K562 (cell line): ENCODE data around the gene CEP128. TPM values are rescaled to one million over a fixed set of nuclear protein-coding genes. Genes with fewer than 3 reads are reported as not detected.

Experiments
- ATAC-seq: fragments of 200-7000 bp; cut with Tn5 transposase; 3 replicates; pipeline ENCODE4 v1.9.1; 2020; ENCODE audit warnings: moderate library complexity
- BruUV-seq: library from RNA; stranded (reverse); fragments of 400-500 nt; replicated peaks from 2 replicates; lab custom pipeline; 2021; lab: Mats Ljungman, UMichigan
- CTCF ChIA-PET: fragments of 300-600 bp; formaldehyde crosslinking; extraction: SDS; loops from one replicate; lab custom pipeline; 2021; ENCODE audit warnings: low intra/inter-chr PET ratio; lab: Yijun Ruan, JAX
- POLR2A ChIA-PET: fragments of 300-600, 350-650 bp; sonication (Branson Sonifier 250); formaldehyde crosslinking; extraction: SDS; loops from one replicate; lab custom pipeline; 2021; ENCODE audit warnings: antibody characterized with exemption, inconsistent platforms; lab: Yijun Ruan, JAX
- DNase-seq, 4 experiments: peaks; one replicate each; pipeline versions ENCODE4 v3.0.0 to v3.0.0-alpha.2; 2011 to 2018; ENCODE audit warnings: low spot score in 3 of 4, mixed read lengths in 3 of 4; ENCODE audit errors: extremely low read depth in 1 of 4
- FAIRE-seq: peaks from 2 replicates; lab custom pipeline; 2011; peaks lifted over from hg19 to GRCh38; lab: Jason Lieb, UNC
- H2AFZ ChIP-seq: 2 replicates; pipeline ENCODE4 v1.6.0; 2011; ENCODE audit warnings: low read depth, low read length, control low read depth, inconsistent platforms
- H3K27ac ChIP-seq: fragments of 200-600 bp; 3 replicates; pipeline ENCODE4 v1.8.0; 2011; ENCODE audit warnings: low read depth, mild to moderate bottlenecking, control low read depth, inconsistent platforms, low read length, moderate library complexity, mixed read lengths; ENCODE audit errors: extremely low read depth
- H3K27me3 ChIP-seq, 2 experiments: fragments of 300-600 bp in 1 of 2; 2 replicates in 1 of 2; 3 replicates in 1 of 2; pipeline versions ENCODE4 v1.6.0 to v1.8.0; 2011; ENCODE audit warnings: inconsistent platforms in 2 of 2, low read length in 2 of 2, mild to moderate bottlenecking in 1 of 2, mixed read lengths in 1 of 2, moderate library complexity in 1 of 2; ENCODE audit not compliant: control insufficient read depth in 2 of 2, insufficient read depth in 2 of 2
- H3K36me3 ChIP-seq: fragments of 300-600 bp; 3 replicates; pipeline ENCODE4 v1.8.0; 2011; ENCODE audit warnings: mild to moderate bottlenecking, low read length, inconsistent platforms; ENCODE audit not compliant: control insufficient read depth, insufficient read depth
- H3K4me1 ChIP-seq, 2 experiments: fragments of 200-600 bp in 1 of 2; replicated peaks in 1 of 2; 2 replicates in 1 of 2; 3 replicates in 1 of 2; pipeline versions ENCODE4 v1.5.1 to v1.8.0; 2011; ENCODE audit warnings: inconsistent platforms in 2 of 2, low read length in 2 of 2, mild to moderate bottlenecking in 1 of 2, mixed read lengths in 1 of 2, moderate library complexity in 1 of 2; ENCODE audit not compliant: control insufficient read depth in 2 of 2, insufficient read depth in 2 of 2
- H3K4me2 ChIP-seq: 2 replicates; pipeline ENCODE4 v1.6.1; 2011; ENCODE audit warnings: low read length, control low read depth, inconsistent platforms, mixed read lengths; ENCODE audit not compliant: insufficient read depth
- H3K4me3 ChIP-seq: fragments of 200-600 bp; sonication (generic), shearing (Covaris generic); 2 replicates; pipeline ENCODE4 v1.5.1; 2016; ENCODE audit warnings: control low read depth, inconsistent platforms
- H3K79me2 ChIP-seq: fragments of 200-600 bp; 3 replicates; pipeline ENCODE4 v1.8.0; 2011; ENCODE audit warnings: low read length, inconsistent platforms; ENCODE audit not compliant: control insufficient read depth, insufficient read depth
- H3K9ac ChIP-seq, 2 experiments: 2 replicates each; pipeline versions ENCODE4 v1.6.0 to v1.6.1; 2011; ENCODE audit warnings: low read depth in 2 of 2, low read length in 2 of 2, control low read depth in 1 of 2, inconsistent platforms in 1 of 2, mild to moderate bottlenecking in 1 of 2, mixed read lengths in 1 of 2; ENCODE audit not compliant: insufficient read depth in 1 of 2
- H3K9me1 ChIP-seq: one replicate; pipeline ENCODE4 v1.6.0; 2011; ENCODE audit warnings: inconsistent platforms, mild to moderate bottlenecking, low read length, moderate library complexity; ENCODE audit not compliant: control insufficient read depth, insufficient read depth
- H3K9me3 ChIP-seq: replicated peaks from 2 replicates; pipeline ENCODE4 v1.5.1; 2011; ENCODE audit warnings: low read depth, low read length, inconsistent platforms; ENCODE audit not compliant: control insufficient read depth, insufficient read depth
- H4K20me1 ChIP-seq: replicated peaks from 2 replicates; pipeline ENCODE4 v1.6.1; 2011; ENCODE audit warnings: low read length, inconsistent platforms, mixed read lengths; ENCODE audit not compliant: control insufficient read depth, insufficient read depth
- CBX3 ChIP-seq, 2 experiments: IDR thresholded peaks; 1 replicate in 1 of 2; 2 replicates in 1 of 2; pipeline ENCODE4 v1.6.1; 2012; ENCODE audit warnings: inconsistent platforms in 2 of 2, low read length in 2 of 2, borderline replicate concordance in 1 of 2, control low read depth in 1 of 2
- CCNT2 ChIP-seq: IDR thresholded peaks from 2 replicates; pipeline ENCODE4 v1.6.1; 2011; ENCODE audit warnings: borderline replicate concordance, low read depth, mild to moderate bottlenecking, moderate library complexity, mixed read lengths, low read length; ENCODE audit not compliant: insufficient read length; ENCODE audit errors: extremely low read depth
- KLF1 ChIP-seq: fragments of 450-650 bp; IDR thresholded peaks from 2 replicates; pipeline ENCODE4 v1.6.1; 2016; ENCODE audit warnings: missing genetic modification characterization, missing compliant biosample characterization
- MXD1 ChIP-seq: fragments of 250-450 bp; sonication (Bioruptor Pico); IDR thresholded peaks from 2 replicates; pipeline ENCODE4 v1.8.0; 2021; ENCODE audit warnings: borderline replicate concordance, mild to moderate bottlenecking, moderate library complexity; ENCODE audit not compliant: poor library complexity, severe bottlenecking
- POLR3A ChIP-seq: IDR thresholded peaks from 2 replicates; pipeline ENCODE4 v1.6.1; 2011; ENCODE audit warnings: borderline replicate concordance, mild to moderate bottlenecking, moderate library complexity; ENCODE audit not compliant: insufficient read length, insufficient read depth; ENCODE audit errors: extremely low read depth
- THAP7 ChIP-seq: fragments of 250-450 bp; sonication (Bioruptor Pico); IDR thresholded peaks from 2 replicates; pipeline ENCODE4 v1.5.0; 2021
- TSHZ1 ChIP-seq: fragments of 250-450 bp; sonication (Bioruptor Pico); IDR thresholded peaks from 2 replicates; pipeline ENCODE4 v1.4.0; 2020; ENCODE audit warnings: mild to moderate bottlenecking, moderate library complexity
- UBTF ChIP-seq, 2 experiments: IDR thresholded peaks; 2 replicates each; pipeline ENCODE4 v1.6.1; 2012; ENCODE audit warnings: improper control_type of control experiment in 2 of 2, low read depth in 2 of 2, low read length in 2 of 2, borderline replicate concordance in 1 of 2
- ZNF316 ChIP-seq: fragments of 450-650 bp; IDR thresholded peaks from 2 replicates; pipeline ENCODE4 v1.6.1; 2016
- ZNF518B ChIP-seq: fragments of 250-450 bp; sonication (Bioruptor Pico); IDR thresholded peaks from 2 replicates; pipeline ENCODE4 v1.5.0; 2021; ENCODE audit warnings: mild to moderate bottlenecking, moderate library complexity
- WGBS: fragments of 100-300 bp; shearing (Covaris generic); methylation state at CpG from one replicate; pipeline ENCODE4 v1.1.6; 2016; ENCODE audit warnings: low coverage, mixed read lengths; ENCODE audit not compliant: insufficient coverage; ENCODE audit errors: missing lambda C conversion rate; 5-methylcytosine and 5-hydroxymethylcytosine counted together
- in situ Hi-C: fragments of 300-500 bp; cut with MboI; formaldehyde crosslinking; loops from 4 replicates; pipeline ENCODE4 v1.15.0; 2018; ENCODE audit warnings: inconsistent platforms, mixed read lengths
- intact Hi-C: fragments of 100-400 bp; cut with micrococcal nuclease; formaldehyde crosslinking; loops from 2 replicates; pipeline ENCODE4 v1.14.2; 2022
- polyA plus RNA-seq, 8 experiments: library from polyadenylated mRNA; depleted of rRNA in 4 of 8; stranded (reverse) in 5 of 8; unstranded in 3 of 8; fragments of >200 nt; fragmentation: Nextera tagmentation in 2 of 8; fragmentation: Illumina TruSeq in 1 of 8; extraction: Ambion mirVana in 2 of 8; extraction: Trizol in 1 of 8; gene quantifications; 2 replicates each; pipeline versions ENCODE4 v1.2.1 to v1.2.3, GENCODE V29; 2011 to 2014; ENCODE audit warnings: inconsistent platforms in 1 of 8, missing spikeins in 1 of 8
- total RNA-seq, 7 experiments: library from RNA; depleted of rRNA in 6 of 7; stranded (reverse); fragments of >200 nt in 6 of 7; fragmentation: Illumina TruSeq in 2 of 7; extraction: Trizol in 2 of 7; gene quantifications; 2 replicates each; pipeline versions ENCODE4 v1.2.1 to v1.2.3, GENCODE V29; 2011 to 2021; ENCODE audit warnings: low replicate concordance in 1 of 7

Gene CEP128
- total and polyA plus RNA-seq, 9 of the 15 experiments (the other 6 are each of a cell fraction or from before 2014, with no cell fraction given): 2.3 to 9.2 (median 4.6) TPM

GRCh38 chr14:80483331-80483730, 458.2 kb downstream of the CEP128 start:
- H3K9ac ChIP-seq: no peak overlapping the region
- no TSS peak for BruUV-seq
- H3K4me1 ChIP-seq: no peaks in the 10 kb centered on the region
- no peaks in the 10 kb centered on the region for H3K9me1 ChIP-seq
- ChIA-PET CTCF (no interaction called here), POLR2A (no interaction called here)
- no peaks in the 10 kb centered on the region for H3K9me3 ChIP-seq
- no peaks in the 10 kb centered on the region for H4K20me1 ChIP-seq
- intact Hi-C loops (no loop called here), in situ Hi-C loops (no loop called here)
- no peaks in the 10 kb centered on the region for H3K36me3 ChIP-seq
- TF ChIP-seq UBTF (IDR thresholded peaks at IDR 0.05; ENCODE audit: borderline replicate concordance in 1 of 2, low read depth in 2 of 2, low read length in 2 of 2) (no peak), ZNF316 (no peak), MXD1 (CRISPR knock-in tag) (no peak), POLR3A (no peak), TSHZ1 (no peak), THAP7 (CRISPR knock-in tag) (no peak), KLF1 (no peak), CBX3 (IDR thresholded peaks at IDR 0.05; ENCODE audit: borderline replicate concordance in 1 of 2, low read length in 2 of 2) (no peak), ZNF518B (CRISPR knock-in tag) (no peak), CCNT2 (no peak)
- no peak for ATAC-seq
- FAIRE-seq: no peak
- no peak overlapping the region for H3K4me3 ChIP-seq
- no peaks in the 10 kb centered on the region for H3K27me3 ChIP-seq
- no peak overlapping the region for H3K27ac ChIP-seq
- WGBS: 0% methylated on average over 2 of the region's 2 CpGs
- no peaks in the 10 kb centered on the region for H3K79me2 ChIP-seq
- H3K4me2 ChIP-seq: no peak overlapping the region
- no peak overlapping the region for H2AFZ ChIP-seq
- no peak for DNase-seq
